ENCODE data around the gene PHF1.

GRCh38 chr6:33442283-33442682, 31.5 kb downstream of the PHF1 start:
- TF ChIP-seq CTCF (IDR thresholded peaks at IDR 0.05): no peak
- TF ChIP-seq POLR2A (IDR thresholded peaks at IDR 0.05): no peak
